Activated CD4-positive, alpha-beta T cell treated with anti-CD3 and anti-CD28 coated beads, Interleukin-2, amount 50 U/mL, for 16 hours (primary cell): Measurements from ENCODE around the gene COLEC11.
A peak's percentile ranks its signal among the peaks of the same experiment; 100 is the strongest.

Experiments
- DNase-seq: peaks from one replicate; pipeline ENCODE4 v3.0.0-alpha.2; 2020

COLEC11 gene

GRCh38 chr2:3585261-3586109 is 9.4 kb upstream of the COLEC11 start:
- DNase-seq = no peak

DNA sequence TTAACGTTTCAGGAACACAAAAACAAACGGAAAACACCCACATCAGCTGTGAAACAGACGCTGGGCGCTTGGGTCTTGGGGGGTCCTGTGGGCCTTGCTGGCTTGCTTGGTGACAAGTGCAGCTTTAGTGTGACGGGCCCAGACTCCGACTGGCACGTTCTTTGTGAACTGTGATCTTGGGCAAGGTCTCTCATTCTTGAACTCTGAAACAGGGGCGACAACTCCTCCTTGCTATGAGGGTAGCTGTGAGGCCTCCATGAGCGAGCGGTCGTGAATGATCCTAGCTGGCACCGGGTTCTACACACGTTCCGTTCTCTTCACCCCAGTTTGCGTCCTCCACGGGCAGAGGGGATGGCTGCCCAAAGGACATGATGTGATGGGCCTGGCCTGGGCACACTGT is 8.7 kb upstream of the COLEC11 start:
- DNase-seq = no peak

GRCh38 chr2:3587021-3587420 is 7.9 kb upstream of the COLEC11 start:
- DNase-seq = no peak

DNA sequence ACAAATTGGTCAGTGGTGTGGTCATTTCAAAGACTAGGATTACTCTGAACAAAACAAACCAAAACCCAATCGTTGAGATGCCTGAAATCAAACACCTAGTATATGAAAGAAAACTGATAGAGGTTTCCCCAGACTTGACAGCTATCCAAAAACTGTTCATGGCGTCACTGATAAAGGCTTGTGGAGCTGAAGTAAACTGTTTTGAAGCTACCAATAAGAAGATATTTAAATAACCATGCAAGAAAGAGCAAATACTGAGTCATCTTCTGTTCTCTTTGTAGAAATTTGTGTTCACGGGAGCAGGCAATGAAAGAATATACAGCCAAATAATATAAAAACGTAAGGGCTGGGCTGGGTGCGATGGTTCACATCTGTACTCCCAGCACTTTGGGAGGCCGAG is 7.5 kb upstream of the COLEC11 start:
- DNase-seq = no peak

GRCh38 chr2:3588084-3588483 is 6.8 kb upstream of the COLEC11 start:
- DNase-seq = no peak

DNA sequence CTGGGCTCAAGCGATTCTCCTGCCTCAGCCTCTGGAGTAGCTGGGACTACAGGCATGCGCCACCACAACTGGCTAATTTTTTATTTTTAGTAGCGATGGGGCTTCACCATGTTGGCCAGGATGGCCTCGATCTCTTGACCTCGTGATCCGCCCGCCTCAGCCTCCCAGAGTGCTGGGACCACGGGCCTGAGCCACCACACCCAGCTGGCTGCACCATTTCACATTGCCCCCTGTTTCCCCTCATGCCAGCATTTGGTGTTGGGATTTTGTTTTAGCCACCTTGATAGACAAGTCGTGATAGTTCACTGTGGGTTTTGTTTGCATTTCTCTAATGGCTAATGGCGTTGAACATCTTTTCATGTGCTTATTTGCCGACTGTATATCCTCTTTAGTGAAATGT is 5.8 kb upstream of the COLEC11 start:
- no peak for DNase-seq

GRCh38 chr2:3595404-3595803 is 492 bp downstream of the COLEC11 start:
- no peak for DNase-seq

GRCh38 chr2:3595985-3596384 is 1.1 kb downstream of the COLEC11 start:
- DNase-seq = peak; percentile 27

DNA sequence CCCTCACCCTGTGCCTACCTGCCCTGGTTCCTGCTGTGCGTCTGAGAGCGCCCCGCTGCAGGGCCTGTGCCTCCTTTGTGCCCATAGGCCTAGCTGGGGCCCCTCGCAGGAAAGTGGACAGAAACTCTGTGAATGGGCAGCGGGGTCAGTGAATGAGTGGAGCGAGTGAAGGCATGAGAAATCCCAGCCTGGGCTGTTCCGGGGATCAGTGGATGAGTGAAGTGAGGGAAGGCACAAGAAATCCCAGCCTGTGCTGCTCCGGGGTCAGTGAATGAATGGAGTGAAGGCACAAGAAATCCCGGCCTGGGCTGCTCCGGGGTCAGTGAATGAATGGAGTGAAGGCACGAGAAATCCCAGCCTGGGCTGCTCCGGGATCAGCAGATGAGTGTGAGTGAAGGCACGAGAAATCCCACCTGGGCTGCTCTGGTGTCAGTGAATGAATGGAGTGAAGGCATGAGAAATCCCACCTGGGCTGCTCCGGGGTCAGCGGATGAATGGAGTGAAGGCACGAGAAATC is 2.0 kb downstream of the COLEC11 start:
- DNase-seq = no peak

DNA sequence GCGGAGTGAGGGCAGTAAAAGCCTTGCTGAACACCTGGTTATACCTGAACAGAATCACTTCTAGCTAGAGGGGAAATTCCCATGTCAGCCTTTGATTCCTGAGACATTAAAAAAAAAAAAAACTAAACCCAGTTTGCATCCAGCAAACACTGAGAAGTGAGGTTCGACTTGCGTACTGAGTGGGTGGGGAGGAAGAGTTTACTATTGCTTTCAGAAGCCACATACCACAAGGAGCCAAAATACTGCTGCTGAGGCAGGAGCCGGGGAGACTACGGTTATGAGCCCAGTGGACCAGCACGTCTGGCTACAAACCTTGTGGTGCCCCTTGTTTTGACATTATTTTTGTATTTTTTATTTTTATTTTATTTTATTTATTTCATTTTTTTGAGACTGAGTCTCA is 2.7 kb downstream of the COLEC11 start:
- DNase-seq = no peak

GRCh38 chr2:3598197-3598910 is 3.4 kb downstream of the COLEC11 start:
- DNase-seq = no peak

- DNase-seq = no peak
Measured at GRCh38 chr2:3598912-3599854, 4.3 kb downstream of the COLEC11 start.

DNA sequence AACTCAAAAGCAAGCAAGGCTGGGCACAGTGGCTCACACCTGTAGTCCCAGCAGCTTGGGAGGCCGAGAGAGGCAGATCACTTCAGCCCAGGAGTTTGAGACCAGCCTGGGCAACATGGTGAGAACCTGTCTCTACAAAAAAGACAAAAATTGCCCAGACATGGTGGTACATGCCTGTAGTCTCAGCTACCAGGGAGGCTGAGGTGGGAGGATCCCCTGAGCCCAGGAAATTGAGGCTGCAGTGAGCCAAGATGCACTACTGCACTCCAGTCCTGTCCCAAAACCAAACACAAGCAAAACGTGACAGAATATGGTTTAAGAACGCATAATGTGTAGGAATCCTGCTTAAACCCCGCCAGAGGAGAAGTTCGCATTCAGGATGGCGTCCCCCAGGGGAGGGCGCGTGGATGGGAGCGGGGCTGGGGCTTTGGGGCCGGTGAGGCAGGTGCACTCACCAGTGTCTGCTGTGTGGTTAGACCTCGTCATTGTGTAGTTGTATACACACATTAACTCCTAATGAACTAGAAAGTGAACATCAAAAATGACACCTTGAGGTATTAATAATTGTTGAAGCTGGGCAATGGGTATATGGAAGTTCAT is 5.4 kb downstream of the COLEC11 start:
- DNase-seq = no peak

DNA sequence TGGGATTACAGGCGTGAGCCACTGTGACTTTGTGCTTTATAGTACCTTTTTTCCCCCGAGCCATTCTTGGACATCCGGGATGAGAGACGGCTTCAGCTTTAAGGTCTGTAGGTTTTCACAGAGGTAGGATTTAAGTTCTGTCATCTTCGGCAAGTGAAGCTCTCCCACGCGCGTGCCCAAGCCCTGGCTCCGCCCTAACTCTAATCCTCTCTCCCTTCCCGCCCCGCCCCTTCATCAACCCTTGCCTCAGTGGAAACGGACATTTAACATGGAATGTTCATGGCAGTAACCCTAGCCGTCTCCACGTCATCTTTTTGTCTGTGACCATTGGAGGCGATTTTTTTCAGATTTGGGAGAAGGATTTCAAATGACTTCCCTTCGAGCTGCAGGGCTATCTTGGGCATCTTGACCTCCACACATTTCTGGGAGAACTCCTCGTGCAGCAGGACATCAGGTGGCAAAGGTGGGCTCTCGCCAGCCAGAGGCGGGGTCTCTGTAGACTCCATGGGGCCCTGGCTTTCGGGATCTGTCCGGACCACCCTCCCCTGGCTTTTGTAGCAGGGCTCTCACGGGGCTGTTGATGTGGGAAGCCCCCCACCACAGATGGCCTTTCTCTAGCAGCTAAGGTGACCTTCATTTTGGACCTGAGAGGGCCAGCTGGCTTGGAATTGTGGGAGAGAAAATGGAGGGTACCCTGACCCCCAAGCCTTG is 6.8 kb downstream of the COLEC11 start:
- DNase-seq = no peak

GRCh38 chr2:3602553-3603339 is 7.8 kb downstream of the COLEC11 start:
- DNase-seq = no peak

DNA sequence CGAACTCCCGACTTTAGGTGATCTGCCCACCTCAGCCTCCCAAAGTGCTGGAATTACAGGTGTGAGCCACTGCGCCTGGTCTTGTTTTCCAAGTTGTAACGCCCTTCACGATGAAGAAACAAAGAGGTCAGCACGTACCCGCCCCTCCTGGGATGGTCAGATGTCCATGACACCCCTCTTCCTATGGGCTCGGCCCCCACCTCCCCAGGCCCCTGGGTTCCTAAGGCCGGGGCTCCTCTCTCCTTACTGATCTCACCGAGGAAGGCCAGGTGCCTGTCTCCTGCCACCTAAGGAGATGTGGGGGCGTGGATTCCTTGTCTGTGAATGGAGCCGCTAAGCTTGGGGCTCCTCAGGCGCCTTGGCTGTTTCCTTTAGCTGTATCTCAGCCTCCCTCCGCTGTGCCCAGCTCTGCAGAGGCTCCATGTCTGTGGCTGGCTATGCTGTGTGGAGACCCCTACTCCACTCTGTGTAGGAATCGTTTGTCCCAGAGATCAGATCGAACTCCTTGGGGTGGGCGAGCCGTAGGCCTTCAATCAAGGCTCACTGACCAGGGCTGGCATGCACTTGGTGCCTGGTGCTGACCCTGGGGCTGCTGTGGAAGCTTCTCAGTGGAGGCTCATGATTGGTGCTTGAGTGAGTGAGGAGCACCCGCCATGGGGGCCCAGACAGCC is 8.8 kb downstream of the COLEC11 start:
- no peak for DNase-seq

DNA sequence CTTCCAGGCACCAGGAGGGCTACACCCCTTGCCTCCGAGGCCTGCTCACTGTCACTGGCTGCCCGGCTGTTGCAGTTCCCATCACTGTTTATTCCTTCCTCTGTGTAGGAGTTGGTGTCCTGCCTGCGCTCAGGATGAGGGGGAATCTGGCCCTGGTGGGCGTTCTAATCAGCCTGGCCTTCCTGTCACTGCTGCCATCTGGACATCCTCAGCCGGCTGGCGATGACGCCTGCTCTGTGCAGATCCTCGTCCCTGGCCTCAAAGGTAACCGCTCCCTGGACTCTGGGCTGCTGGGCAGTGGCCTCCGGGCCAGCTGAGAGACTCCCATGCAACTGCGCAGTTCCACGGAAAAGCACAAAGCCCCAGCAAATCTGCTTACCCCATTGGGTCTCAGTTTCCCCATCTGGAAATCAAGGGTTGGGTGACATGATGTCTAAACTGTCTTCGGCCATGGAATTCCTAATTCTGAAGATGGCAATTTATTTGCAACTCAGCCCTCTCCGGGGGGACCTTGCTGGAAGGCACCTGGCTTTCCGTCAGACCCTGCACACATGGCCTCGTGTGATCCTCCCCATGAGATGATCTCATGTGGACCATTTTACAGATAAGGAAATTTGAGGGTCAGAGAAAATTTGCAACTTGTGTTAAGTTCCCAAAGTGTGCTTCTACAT is 9.4 kb downstream of the COLEC11 start:
- no peak for DNase-seq

- DNase-seq = peak; percentile 59
Measured at GRCh38 chr2:3604991-3605961, 10.4 kb downstream of the COLEC11 start.

DNA sequence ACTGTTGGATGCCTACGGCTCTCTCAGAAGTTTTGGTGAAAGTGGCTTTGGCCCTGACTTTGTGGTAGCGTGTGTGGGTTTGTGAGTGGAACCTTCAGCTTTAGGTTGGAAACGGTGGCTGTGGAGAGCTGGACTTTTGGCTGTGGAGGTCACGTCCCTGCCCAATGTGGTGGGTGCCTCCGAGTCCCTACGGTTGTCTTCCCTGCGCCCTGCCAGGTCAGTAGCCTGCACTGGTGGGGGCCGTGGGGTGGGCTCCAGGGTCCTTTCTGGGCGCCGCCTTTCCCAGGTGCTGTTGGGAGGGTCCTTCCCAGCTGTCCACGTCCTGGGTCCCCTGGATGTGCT is 11.1 kb downstream of the COLEC11 start:
- DNase-seq = no peak
